Activated gamma-delta T cell treated with anti-CD3 and anti-CD28 coated beads, Interleukin-2, amount 50 U/mL, for 16 hours (primary cell): ENCODE results near the gene STOX1.
"Not testable (repeated sequence)": the region's sequence is repeated elsewhere in the genome, so short reads cannot be mapped to it uniquely, and the experiment has no call there.

ENCODE experiments used
- DNase-seq: peaks from one replicate; pipeline ENCODE4 v3.0.0-alpha.2; 2020; ENCODE audit warnings: low read depth

The STOX1 gene, protein sequence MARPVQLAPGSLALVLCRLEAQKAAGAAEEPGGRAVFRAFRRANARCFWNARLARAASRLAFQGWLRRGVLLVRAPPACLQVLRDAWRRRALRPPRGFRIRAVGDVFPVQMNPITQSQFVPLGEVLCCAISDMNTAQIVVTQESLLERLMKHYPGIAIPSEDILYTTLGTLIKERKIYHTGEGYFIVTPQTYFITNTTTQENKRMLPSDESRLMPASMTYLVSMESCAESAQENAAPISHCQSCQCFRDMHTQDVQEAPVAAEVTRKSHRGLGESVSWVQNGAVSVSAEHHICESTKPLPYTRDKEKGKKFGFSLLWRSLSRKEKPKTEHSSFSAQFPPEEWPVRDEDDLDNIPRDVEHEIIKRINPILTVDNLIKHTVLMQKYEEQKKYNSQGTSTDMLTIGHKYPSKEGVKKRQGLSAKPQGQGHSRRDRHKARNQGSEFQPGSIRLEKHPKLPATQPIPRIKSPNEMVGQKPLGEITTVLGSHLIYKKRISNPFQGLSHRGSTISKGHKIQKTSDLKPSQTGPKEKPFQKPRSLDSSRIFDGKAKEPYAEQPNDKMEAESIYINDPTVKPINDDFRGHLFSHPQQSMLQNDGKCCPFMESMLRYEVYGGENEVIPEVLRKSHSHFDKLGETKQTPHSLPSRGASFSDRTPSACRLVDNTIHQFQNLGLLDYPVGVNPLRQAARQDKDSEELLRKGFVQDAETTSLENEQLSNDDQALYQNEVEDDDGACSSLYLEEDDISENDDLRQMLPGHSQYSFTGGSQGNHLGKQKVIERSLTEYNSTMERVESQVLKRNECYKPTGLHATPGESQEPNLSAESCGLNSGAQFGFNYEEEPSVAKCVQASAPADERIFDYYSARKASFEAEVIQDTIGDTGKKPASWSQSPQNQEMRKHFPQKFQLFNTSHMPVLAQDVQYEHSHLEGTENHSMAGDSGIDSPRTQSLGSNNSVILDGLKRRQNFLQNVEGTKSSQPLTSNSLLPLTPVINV

DNA sequence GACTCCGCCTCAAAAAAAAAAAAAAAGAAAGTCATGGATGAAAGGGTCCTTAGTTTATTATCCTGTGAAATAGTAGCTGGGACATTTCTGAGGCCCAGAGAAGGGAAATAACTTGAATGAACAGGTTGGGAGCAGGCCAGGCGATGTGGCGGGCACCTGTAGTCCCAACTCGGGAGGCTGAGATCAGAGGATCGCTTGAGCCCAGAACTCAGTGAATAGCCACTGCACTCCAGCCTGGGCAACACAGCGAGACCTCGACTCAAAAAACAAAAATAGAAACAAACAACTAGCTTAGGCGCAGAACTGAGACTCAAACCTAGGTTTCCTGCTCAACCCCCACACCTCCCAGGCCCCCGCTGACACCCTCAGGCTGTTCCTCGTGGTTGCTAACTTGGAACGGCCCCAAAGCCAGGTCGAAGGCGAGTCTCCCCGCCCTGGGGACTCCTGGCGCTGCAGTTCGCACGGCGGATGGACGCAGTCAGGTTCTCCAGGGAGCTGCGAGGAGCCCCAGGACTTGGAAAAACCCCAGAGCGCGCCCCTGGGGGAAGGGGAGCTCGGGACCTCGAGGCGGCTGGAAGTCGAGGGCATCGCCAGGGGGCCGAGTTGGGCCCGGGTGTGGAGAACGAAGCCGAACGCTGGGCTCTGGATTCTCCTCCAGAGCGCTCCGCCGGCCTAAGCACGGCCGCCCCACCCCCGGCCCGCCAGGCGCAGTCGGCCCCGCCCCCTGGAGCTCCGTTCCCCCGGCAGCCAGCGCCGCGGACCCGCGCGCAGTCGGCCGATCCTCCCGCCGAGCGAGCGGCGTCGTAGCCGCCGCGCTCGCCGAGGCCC lies at the start of gene STOX1:
TSS of gene STOX1 (plus strand) at position 768 of the 828 bp plus-strand sequence. CDS start 93 bp downstream, outside the sequence.
- DNase-seq: peak; percentile 9

DNA sequence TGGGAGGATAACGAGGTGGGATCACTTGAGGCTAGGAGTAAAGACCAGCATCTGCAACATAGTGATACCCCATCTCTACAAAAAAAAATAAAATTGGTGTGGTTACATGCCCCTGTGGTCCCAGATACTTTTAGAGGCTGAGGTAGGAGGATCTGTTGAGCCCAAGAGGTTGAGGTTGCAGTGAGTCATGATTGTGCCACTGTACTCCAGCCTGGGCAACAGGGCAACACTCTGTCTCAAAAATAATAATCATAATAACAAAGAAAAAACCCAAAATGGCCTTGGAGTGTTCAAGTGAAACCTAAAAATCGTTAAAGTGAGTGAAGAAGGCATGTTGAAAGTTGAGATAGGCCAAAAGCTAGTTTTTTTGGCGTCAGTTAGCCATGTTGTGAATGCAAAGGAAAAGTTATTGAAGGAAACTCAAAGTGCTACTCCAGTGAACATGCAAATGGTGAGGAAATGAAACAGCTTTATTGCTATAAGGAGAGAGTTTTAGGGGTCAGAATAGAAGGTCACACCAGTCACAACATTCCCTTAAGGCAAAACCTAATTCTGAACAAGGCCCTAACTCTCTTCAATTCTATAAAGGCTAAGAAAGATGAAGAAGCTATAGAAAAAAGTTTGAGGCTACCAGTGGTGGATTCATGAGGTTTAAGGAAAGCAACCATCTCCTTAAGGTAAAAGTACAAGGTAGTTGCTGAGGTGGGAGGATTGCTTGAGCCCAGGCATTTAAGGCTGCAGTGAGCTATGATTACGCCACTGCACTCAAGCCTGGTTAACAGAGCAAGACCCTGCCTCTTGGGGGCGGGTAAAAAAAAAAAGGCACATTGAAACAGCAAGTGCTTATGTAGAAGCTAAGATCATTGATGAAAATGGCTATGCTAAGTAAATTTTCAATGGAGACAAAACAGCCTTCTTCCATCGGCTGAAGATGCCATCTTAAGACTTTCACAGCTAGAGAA lies 45.4 kb upstream of the STOX1 start:
- DNase-seq: no peak

DNA sequence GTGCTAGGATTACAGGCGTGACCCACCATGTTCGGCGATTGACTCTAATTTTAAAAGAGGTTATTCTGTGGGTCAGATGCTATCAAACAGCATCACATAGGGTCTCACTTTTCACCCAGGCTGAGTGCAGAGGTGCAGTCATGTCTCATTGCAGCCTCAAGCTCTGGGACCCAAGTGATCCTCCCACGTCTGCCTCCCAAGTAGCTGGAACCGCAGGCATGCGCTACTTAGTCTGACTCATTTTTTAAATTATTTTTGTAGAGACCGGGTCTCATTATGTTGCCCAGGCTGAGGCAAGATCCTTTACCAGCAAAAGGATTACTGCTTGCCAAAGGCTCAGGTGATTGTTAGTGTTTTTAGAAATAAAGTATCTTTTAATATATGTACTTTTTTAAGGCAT lies 42.9 kb upstream of the STOX1 start:
- DNase-seq: no peak

DNA sequence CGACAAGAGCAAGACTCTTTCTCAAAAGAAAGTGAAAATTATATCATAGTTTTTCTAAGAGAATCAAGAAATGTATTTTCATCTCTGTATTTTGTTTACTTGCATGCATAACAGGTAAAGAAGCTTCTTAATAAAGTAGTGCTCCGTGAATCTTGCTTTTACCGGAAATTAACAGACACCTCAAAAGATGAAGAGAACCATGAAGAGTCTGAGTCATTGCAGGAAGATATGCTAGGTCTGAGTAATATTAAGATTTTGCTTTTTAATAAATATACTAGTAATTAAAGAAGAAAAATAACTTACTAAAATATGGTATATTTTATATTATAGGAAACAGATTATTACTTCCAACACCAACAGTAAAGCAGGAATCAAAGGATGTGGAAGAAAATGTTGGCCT lies 39.5 kb upstream of the STOX1 start:
- DNase-seq: no peak

DNA sequence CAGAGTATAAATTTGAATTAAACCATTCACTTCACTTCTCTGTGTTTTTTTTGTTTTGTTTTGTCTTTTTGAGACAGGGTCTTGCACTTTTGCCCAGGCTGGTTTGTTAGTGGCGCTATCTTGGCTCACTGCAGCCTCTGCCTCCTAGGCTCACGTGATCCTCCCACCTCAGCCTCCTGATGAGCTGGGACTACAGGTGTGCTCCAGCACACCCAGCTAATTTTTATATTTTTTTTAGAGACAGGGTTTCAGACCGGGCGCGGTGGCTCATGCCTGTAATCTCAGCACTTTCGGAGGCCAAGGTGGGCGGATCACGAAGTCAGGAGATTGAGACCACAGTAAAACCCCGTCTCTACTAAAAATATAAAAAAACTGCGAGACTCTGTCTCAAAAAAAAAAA lies 36.9 kb upstream of the STOX1 start:
- DNase-seq: no peak

DNA sequence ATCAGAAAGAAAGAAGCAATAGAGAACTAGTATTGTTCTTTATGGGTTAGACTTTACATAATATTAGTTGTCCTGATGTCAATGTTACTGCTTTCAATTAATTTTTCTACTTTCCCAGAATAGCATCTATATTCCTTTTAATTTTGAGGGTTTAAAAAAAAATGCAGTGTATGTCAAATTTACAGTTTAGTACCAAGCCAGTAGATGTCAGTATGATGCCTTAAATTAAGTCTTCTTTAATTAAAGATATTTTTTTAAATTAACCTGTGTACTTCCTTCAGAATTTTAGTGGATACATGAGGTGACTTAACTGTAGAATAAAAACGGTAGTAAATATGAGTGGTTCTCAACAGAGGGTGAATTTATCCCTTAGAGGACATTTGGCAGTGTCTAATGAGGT lies 35.2 kb upstream of the STOX1 start:
- no peak for DNase-seq

DNA sequence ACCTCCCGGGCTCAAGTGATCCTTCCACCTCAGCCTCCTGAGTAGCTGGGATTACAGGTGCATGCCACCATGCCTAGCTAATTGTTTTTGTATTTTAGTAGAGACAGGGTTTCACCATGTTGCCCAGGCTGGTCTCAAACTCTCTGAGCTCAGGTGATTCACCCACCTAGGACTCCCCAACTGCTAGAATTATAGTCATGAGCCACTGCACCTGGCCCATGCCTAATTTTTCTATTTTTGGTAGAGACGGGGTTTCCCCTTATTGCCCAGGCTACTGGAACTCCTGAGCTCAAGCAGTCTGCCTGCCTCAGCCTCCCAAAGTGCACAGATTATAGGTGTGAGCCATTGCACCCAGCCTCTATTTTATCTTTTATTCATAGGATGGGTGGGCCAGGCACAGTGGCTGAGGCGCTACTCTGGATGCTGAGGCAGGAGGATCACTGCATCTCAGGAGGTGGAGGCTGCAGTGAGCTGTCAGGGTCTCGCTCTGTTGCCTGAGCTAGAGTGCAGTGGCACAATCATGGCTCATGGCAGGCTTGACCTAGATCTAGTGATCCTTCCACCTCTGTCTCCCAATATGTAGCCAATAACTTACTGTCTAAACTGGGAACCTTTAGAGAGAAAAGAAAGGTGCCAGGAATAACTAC lies 31.3 kb upstream of the STOX1 start:
- DNase-seq: no peak

DNA sequence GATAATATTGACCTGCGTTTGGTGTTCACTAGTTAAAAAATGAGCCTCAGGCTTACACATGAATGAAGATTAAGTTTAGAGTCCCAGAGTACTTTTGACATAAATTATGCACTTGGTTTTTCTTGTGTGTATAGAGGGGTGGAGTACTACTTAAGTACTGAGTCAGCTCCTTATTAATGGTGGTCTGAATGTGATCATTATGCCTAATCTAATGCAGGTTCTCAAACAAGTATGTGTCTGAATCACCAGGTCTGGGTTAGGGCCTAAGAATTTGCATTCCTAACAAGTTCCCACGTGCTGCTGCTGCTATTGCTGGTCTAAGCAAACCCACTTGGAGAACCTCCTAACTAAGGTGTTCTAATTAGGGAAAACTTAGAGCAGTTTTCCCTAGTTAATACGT lies 30.7 kb upstream of the STOX1 start:
- DNase-seq: no peak

DNA sequence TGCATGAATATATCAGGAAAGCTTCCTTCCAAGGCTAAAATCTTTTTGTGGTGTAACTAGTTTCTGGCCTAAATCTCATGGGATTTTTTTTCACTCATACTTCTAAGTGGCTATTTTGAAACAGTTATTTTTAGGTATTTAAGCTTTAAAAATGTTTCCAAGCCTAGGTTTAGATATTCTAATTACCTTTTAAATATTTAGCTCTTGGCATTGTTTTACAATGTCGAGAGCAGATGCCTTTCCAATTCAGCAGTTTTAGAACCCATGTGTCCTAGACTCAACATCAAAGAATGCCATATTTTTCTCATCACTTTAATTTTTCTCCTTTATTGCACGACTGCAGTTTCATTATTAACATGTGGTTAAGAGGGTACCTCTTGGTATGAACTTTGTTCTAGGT lies 27.1 kb upstream of the STOX1 start:
- DNase-seq: no peak

DNA sequence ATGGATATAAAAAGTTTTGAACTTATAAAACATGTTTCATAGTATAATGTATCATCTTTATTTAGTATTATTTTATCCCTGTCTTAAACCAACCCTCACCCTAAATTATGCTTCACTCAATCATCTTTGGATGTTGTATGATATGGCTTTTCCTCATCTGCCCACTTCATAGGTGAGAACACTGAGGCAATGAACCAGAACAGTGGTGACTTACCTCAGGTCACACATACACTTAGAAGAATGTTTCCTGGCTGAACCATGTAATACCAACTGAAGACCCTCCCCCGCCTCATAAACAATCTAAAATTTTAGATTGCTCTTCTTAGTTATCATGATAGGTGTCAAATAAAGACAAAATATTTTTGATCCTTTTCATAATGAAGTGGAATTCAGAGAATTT lies 22.6 kb upstream of the STOX1 start:
- no peak for DNase-seq

DNA sequence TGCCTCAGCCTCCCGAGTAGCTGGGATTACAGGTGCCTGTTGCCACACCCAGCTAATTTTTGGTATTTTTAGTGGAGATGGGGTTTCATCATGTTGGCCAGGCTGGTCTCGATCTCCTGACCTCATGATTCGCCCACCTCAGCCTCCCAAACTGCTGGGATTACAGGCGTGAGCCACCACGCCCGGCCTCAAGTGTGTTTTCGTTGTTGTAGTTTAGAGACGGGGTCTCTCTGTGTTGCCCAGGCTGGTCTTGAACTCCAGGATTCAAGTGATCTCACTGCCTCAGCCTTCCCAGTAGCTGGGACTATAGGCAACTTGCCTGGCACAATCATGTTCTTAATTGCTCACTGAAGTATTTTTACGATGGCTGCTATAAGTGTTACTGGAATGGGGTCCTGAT lies 16.5 kb upstream of the STOX1 start:
- DNase-seq: not testable (repeated sequence)

DNA sequence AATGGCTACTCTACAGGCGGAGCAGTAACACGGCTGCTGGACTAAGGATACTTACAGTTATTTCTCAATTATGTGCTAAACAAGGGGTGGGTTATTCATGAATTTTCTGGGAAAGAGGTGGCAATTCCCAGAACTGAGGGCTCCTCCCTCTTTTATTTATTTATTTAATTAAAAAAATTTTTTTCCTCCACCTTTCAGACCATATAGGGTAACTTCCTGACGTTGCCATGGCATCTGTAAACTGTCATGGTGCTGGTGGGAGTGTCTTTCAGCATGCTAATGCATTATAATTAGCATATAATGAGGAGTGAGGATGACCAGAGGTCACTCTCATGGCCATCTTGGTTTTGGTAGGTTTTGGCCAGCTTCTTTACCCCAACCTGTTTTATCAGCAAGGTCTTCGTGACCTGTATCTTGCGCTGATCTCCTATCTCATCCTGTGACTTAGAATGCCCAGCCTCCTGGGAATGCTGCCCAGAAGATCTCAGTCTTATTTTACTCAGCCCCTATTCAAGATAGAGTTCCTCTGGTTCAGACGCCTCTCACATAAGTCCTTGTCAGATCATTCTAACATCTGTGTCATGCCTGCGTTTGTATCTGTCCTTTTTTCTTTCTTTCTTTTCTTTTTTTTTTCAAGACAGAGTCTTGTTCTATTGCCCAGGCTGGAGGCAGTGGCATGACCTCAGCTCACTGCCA lies 15.9 kb upstream of the STOX1 start:
- DNase-seq: no peak

DNA sequence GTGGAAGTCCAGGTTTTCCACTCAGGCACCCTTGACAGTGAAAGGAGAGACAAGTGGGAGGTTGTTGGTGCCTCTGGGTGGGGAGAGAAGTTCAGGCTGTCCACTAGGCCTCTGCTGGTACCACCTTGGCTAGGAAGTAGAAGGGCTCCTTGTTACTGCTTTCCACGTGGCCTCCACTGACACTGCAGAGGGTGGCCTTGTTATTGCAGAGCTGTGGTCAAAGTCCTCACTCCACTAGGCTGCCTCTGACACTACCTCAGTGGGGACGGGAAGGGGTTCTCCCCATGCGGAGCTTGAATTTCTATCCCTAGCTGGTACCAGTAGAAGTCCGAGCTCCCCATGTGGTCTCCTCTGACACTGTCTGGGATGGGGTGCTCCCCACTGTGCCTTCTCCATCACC lies 14.9 kb upstream of the STOX1 start:
- DNase-seq: no peak

DNA sequence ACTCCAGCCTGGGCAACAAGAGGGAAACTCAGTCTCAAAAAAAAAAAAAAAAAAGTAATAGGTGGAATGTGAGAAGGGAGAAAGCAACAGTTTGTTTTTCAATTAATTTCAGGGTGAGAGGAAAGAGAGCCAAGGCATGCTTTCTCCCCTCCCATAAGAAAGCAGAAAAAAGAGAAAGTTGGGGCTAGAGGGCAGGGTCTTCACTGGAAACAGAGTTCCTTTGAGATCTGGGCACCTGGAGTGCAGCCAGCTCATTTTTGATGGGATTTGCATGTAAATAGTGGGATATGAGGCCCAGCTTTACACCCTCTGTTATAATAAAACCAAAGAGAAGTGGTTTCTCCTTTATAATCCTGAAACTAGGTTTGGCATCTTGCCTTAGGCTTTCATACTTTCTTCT lies 13.8 kb upstream of the STOX1 start:
- no peak for DNase-seq

DNA sequence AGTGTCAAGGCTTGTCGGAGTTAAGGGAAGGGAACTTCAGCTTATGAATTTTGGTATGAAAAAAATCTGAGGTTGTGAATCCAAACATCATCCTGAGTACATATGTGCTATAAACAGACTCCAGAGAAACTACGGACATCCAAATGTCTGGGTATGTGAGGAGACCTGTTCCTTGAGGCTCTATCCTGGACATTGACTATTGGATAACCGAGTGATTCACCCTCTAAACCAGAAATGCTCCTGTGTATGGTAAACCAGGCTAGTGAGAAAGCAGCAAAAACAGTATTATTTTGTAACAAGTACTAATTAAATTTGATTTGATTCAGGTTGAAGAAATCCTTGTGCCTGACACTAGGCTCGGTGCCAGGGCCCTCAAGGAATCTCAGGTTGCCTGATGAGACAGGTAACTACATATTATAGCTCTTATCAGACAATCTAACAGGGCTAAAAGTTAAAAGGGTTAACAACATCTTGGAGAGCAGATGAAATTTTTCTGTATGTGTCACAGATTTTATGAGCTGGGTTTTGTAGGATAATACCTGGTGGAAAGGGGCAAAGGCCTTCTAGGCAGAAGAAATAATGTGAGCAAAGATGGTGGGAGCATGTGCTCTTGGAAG lies 10.4 kb upstream of the STOX1 start:
- DNase-seq: no peak

DNA sequence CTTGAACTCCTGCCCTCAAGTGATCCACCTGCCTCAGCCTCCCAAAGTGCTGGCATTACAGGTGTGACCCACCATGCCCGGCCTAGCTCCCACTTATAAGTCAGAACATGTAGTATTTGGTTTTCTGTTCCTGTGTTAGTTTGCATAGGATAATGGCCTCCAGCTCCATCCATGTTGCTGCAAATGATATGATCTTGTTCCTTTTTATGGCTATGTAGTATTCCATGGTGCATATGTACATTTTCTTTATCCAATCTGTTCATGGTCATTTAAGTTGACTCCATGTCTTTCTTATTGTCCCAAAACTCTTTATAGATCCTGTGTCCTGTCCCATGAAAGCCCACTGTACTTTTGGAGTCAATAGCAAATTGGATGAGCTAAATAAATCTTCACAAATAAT lies 7.0 kb upstream of the STOX1 start:
- not testable (repeated sequence) for DNase-seq

DNA sequence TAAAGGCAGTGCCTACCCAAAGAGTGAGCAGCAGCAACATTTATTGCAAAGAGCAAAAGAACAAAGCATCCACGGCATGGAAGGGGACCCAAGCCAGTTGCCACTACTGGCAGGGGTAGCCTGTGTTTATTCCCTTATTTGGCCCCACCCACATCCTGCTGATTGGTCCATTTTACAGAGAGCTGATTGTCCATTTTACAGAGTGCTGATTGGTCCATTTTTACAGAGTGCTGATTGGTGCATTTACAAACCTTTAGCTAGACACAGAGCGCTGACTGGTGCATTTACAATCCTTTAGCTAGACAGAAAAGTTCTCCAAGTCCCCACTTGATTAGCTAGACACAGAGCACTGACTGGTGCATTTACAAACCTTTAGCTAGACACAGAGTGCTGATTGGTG lies 4.7 kb upstream of the STOX1 start:
- not testable (repeated sequence) for DNase-seq

DNA sequence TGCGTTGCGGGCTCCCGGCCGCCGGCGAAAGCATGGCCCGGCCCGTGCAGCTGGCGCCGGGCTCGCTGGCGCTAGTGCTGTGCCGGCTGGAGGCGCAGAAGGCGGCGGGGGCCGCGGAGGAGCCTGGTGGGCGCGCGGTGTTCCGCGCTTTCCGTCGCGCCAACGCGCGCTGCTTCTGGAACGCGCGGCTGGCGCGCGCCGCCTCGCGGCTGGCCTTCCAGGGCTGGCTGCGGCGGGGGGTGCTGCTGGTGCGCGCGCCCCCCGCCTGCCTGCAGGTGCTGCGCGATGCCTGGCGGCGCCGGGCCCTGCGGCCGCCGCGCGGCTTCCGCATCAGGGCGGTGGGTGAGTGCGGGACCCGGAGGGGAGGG lies 245 bp downstream of the STOX1 start:
- DNase-seq: not testable (repeated sequence)

DNA sequence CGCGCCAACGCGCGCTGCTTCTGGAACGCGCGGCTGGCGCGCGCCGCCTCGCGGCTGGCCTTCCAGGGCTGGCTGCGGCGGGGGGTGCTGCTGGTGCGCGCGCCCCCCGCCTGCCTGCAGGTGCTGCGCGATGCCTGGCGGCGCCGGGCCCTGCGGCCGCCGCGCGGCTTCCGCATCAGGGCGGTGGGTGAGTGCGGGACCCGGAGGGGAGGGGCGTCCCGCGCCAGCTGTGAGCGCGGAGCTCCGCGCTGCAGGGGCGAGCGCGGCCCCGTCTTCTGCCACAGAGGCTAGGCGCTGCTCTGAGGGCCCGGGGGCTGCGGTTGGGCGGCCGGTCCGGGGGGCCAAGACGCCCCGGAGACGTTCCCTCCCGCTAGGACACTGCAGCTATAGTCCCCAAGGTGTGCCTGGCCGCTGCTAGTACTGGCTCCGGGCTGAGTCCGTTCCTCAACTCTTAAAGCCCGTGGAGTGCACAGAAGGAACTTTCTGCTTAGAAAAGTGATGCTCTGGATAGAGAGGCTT lies 811 bp downstream of the STOX1 start:
- not testable (repeated sequence) for DNase-seq
